GM23338 (cell line): Measurements from ENCODE around the gene GALNT4.

Experiments used
- CREB1 ChIP-seq: fragments of 250-450 bp; sonication (Bioruptor Pico); IDR thresholded peaks from 2 replicates; pipeline ENCODE4 v1.5.0; 2020; ENCODE audit warnings: low read depth, mild to moderate bottlenecking, moderate library complexity
- EZH2 ChIP-seq: fragments of 200-600 bp; sonication (generic); IDR thresholded peaks from one replicate; pipeline ENCODE4 v1.8.0; 2017; ENCODE audit warnings: antibody characterized with exemption, mild to moderate bottlenecking, low read depth; ENCODE audit not compliant: unreplicated experiment
- EZH2phosphoT487 ChIP-seq: fragments of 200-600 bp; sonication (generic); IDR thresholded peaks from one replicate; pipeline ENCODE4 v1.8.1; 2018; ENCODE audit warnings: antibody characterized with exemption; ENCODE audit not compliant: unreplicated experiment
- NANOG ChIP-seq: IDR thresholded peaks from 2 replicates; pipeline ENCODE4 v1.6.1; 2016; ENCODE audit warnings: antibody characterized with exemption, borderline replicate concordance
- POLR2AphosphoS5 ChIP-seq: IDR thresholded peaks from 2 replicates; pipeline ENCODE4 v1.6.1; 2016; ENCODE audit warnings: antibody characterized with exemption, low read depth
- TF ChIP-seq, protein P1 (sequence below), 2 experiments: fragments of 200-600 bp in 1 of 2; sonication (generic) in 1 of 2; conservative IDR thresholded peaks; 2 replicates each; pipeline versions ENCODE4 v1.5.1 to v1.6.1; 2016 to 2017; ENCODE audit warnings: antibody characterized with exemption in 2 of 2, low read depth in 2 of 2, mild to moderate bottlenecking in 2 of 2, moderate library complexity in 1 of 2
- TF ChIP-seq, protein P2 (sequence below): IDR thresholded peaks from one replicate; pipeline ENCODE4 v1.6.1; 2018; ENCODE audit warnings: antibody characterized with exemption; ENCODE audit not compliant: unreplicated experiment
- TF ChIP-seq, protein P3 (sequence below): fragments of 250-450 bp; sonication (Bioruptor Pico); IDR thresholded peaks from 2 replicates; pipeline ENCODE4 v1.5.0; 2020; ENCODE audit warnings: mild to moderate bottlenecking, moderate library complexity

DNA sequence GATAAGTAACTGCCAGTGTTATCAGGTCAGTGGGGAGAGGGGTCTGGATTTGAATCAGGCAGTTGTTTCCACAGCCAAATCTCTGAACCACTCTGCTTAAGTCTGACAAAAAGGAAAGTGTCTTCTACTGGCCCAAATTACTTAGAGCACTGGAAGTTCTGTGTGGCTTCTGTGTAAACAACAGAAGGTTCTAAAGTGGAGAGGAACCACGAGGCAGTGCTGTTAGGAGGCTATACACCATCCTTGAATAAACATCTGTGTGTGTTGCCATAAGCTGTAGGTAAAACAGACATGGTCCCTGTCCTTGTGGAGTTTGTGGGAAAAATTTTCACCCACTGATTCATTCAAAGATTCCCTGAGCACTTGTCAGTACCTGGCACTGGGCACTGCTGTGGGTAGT is 50.0 kb downstream of the GALNT4 start:
- TF ChIP-seq, protein P1, sequence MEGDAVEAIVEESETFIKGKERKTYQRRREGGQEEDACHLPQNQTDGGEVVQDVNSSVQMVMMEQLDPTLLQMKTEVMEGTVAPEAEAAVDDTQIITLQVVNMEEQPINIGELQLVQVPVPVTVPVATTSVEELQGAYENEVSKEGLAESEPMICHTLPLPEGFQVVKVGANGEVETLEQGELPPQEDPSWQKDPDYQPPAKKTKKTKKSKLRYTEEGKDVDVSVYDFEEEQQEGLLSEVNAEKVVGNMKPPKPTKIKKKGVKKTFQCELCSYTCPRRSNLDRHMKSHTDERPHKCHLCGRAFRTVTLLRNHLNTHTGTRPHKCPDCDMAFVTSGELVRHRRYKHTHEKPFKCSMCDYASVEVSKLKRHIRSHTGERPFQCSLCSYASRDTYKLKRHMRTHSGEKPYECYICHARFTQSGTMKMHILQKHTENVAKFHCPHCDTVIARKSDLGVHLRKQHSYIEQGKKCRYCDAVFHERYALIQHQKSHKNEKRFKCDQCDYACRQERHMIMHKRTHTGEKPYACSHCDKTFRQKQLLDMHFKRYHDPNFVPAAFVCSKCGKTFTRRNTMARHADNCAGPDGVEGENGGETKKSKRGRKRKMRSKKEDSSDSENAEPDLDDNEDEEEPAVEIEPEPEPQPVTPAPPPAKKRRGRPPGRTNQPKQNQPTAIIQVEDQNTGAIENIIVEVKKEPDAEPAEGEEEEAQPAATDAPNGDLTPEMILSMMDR (conservative IDR thresholded peaks at IDR 0.05; ENCODE audit: low read depth in 2 of 2) = no peak
- TF ChIP-seq, protein P2, sequence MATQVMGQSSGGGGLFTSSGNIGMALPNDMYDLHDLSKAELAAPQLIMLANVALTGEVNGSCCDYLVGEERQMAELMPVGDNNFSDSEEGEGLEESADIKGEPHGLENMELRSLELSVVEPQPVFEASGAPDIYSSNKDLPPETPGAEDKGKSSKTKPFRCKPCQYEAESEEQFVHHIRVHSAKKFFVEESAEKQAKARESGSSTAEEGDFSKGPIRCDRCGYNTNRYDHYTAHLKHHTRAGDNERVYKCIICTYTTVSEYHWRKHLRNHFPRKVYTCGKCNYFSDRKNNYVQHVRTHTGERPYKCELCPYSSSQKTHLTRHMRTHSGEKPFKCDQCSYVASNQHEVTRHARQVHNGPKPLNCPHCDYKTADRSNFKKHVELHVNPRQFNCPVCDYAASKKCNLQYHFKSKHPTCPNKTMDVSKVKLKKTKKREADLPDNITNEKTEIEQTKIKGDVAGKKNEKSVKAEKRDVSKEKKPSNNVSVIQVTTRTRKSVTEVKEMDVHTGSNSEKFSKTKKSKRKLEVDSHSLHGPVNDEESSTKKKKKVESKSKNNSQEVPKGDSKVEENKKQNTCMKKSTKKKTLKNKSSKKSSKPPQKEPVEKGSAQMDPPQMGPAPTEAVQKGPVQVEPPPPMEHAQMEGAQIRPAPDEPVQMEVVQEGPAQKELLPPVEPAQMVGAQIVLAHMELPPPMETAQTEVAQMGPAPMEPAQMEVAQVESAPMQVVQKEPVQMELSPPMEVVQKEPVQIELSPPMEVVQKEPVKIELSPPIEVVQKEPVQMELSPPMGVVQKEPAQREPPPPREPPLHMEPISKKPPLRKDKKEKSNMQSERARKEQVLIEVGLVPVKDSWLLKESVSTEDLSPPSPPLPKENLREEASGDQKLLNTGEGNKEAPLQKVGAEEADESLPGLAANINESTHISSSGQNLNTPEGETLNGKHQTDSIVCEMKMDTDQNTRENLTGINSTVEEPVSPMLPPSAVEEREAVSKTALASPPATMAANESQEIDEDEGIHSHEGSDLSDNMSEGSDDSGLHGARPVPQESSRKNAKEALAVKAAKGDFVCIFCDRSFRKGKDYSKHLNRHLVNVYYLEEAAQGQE = no peak
- TF ChIP-seq EZH2phosphoT487 = no peak
- TF ChIP-seq POLR2AphosphoS5 = no peak
- TF ChIP-seq EZH2 = no peak
- TF ChIP-seq, protein P3, sequence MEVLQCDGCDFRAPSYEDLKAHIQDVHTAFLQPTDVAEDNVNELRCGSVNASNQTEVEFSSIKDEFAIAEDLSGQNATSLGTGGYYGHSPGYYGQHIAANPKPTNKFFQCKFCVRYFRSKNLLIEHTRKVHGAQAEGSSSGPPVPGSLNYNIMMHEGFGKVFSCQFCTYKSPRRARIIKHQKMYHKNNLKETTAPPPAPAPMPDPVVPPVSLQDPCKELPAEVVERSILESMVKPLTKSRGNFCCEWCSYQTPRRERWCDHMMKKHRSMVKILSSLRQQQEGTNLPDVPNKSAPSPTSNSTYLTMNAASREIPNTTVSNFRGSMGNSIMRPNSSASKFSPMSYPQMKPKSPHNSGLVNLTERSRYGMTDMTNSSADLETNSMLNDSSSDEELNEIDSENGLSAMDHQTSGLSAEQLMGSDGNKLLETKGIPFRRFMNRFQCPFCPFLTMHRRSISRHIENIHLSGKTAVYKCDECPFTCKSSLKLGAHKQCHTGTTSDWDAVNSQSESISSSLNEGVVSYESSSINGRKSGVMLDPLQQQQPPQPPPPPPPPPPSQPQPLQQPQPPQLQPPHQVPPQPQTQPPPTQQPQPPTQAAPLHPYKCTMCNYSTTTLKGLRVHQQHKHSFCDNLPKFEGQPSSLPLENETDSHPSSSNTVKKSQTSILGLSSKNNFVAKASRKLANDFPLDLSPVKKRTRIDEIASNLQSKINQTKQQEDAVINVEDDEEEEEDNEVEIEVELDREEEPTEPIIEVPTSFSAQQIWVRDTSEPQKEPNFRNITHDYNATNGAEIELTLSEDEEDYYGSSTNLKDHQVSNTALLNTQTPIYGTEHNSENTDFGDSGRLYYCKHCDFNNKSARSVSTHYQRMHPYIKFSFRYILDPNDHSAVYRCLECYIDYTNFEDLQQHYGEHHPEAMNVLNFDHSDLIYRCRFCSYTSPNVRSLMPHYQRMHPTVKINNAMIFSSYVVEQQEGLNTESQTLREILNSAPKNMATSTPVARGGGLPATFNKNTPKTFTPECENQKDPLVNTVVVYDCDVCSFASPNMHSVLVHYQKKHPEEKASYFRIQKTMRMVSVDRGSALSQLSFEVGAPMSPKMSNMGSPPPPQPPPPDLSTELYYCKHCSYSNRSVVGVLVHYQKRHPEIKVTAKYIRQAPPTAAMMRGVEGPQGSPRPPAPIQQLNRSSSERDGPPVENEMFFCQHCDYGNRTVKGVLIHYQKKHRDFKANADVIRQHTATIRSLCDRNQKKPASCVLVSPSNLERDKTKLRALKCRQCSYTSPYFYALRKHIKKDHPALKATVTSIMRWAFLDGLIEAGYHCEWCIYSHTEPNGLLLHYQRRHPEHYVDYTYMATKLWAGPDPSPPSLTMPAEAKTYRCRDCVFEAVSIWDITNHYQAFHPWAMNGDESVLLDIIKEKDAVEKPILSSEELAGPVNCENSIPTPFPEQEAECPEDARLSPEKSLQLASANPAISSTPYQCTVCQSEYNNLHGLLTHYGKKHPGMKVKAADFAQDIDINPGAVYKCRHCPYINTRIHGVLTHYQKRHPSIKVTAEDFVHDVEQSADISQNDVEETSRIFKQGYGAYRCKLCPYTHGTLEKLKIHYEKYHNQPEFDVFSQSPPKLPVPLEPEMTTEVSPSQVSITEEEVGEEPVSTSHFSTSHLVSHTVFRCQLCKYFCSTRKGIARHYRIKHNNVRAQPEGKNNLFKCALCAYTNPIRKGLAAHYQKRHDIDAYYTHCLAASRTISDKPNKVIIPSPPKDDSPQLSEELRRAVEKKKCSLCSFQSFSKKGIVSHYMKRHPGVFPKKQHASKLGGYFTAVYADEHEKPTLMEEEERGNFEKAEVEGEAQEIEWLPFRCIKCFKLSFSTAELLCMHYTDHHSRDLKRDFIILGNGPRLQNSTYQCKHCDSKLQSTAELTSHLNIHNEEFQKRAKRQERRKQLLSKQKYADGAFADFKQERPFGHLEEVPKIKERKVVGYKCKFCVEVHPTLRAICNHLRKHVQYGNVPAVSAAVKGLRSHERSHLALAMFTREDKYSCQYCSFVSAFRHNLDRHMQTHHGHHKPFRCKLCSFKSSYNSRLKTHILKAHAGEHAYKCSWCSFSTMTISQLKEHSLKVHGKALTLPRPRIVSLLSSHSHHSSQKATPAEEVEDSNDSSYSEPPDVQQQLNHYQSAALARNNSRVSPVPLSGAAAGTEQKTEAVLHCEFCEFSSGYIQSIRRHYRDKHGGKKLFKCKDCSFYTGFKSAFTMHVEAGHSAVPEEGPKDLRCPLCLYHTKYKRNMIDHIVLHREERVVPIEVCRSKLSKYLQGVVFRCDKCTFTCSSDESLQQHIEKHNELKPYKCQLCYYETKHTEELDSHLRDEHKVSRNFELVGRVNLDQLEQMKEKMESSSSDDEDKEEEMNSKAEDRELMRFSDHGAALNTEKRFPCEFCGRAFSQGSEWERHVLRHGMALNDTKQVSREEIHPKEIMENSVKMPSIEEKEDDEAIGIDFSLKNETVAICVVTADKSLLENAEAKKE (CRISPR knock-in tag) = no peak
- TF ChIP-seq NANOG = no peak
- no peak for TF ChIP-seq CREB1
